Activated naive CD4-positive, alpha-beta T cell treated with anti-CD3 and anti-CD28 coated beads, Interleukin-2, amount 50 U/mL, for 72 hours (primary cell): ENCODE data around the gene CCNK. TPM values are rescaled to one million over a fixed set of nuclear protein-coding genes. Genes with fewer than 3 reads are reported as not detected.
A peak's percentile ranks its signal among the peaks of the same experiment; 100 is the strongest.

Source experiments
- ATAC-seq, 2 donors: fragments of 150-1000 bp; cut with Tn5 transposase; 2 replicates each; pipeline ENCODE4 v1.10.0; 2021; ENCODE audit warnings: mild to moderate bottlenecking in 2 of 2, moderate library complexity in 2 of 2
- DNase-seq, 2 donors: peaks; one replicate each; pipeline ENCODE4 v3.0.0; 2021 to 2022; ENCODE audit warnings: low spot score in 2 of 2
- H3K27ac Mint-ChIP-seq, 2 donors: one replicate each; pipeline ENCODE4 v1.8.0; 2022; ENCODE audit warnings: mild to moderate bottlenecking in 2 of 2, mixed read lengths in 2 of 2
- H3K36me3 Mint-ChIP-seq, 2 donors: one replicate each; pipeline ENCODE4 v1.8.0; 2022; ENCODE audit warnings: mixed read lengths in 2 of 2
- H3K9me3 Mint-ChIP-seq, 2 donors: one replicate each; pipeline ENCODE4 v1.8.0; 2022; ENCODE audit warnings: mixed read lengths in 2 of 2
- total RNA-seq, 2 donors: library from RNA; stranded (reverse); gene quantifications; one replicate each; pipeline ENCODE4 v1.2.3, GENCODE V29; 2022

CCNK gene
- total RNA-seq, 2 donors from 2014 or later, result 86.8 to 90.8 TPM

- H3K27ac Mint-ChIP-seq, result peak overlapping the region in 1 of 2 donors; percentile 76
- ATAC-seq (no peak), DNase-seq (peak in 1 of 2 donors; percentile 52)
- no peaks in the 10 kb centered on the region for H3K9me3 Mint-ChIP-seq
- peaks cover 4 to 12% of the 10 kb centered on the region in 2 donors for H3K36me3 Mint-ChIP-seq
Observed at GRCh38 chr14:99512571-99513182, 31.5 kb downstream of the CCNK start.

DNA sequence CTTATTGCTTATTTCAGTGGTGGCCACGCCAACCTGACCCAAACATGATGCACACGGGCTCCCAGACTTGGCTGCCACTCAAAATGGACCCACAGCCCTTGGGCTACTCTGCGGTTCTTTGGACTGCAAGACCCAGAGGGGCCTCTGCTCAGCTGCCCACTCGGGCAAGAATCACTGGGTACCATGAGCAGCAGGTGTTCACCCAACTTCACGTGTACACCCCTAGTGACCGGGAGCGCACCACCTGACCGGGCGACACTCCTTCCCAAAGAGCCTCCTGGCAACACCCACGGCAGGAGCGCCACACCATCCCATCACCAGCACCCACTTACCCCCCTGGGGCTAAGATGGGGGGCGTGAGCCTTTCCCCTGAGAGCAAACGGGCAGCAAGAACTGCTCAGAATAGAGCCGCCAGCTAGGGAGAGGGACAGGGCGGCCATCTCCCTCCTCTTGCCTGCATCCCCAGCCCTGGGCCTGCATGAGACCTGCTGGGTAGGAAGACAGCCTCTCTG lies 32.0 kb downstream of the CCNK start:
- H3K36me3 Mint-ChIP-seq, result peaks cover 4 to 10% of the 10 kb centered on the region in 2 donors
- DNase-seq (no peak), ATAC-seq (no peak)
- peak overlapping the region in 1 of 2 donors; percentile 76 for H3K27ac Mint-ChIP-seq
- H3K9me3 Mint-ChIP-seq, result no peaks in the 10 kb centered on the region

DNA sequence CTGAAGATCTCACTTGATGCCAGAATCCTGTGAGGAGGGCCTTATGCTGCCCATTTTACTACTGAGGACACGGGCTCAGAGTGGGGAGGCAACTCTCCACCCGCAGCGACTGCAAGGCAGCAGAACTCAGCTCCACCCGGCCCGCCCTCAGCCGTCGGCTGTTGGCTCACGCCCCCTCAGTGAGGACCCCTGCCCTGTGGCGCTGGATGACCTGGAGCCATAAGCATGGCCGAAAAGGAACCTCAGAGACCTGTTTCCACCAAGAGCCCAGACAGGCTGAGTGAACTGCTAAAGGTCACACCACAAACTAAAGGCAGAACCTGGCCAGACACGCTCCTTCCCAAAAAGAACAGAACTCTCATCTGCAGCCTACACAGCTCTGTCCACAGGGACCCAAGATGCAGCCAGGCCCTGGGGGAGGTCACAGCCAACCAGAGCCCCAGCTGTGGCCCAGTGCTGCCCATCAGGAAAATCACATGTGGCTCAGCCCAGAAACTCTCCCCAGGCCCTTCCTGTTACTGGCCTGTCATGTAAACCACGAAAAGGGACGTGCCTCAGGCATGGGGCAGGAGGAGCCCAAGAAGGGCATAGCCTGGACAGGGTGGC lies 32.8 kb downstream of the CCNK start:
- H3K36me3 Mint-ChIP-seq, result peaks cover 2 to 4% of the 10 kb centered on the region in 2 donors
- H3K9me3 Mint-ChIP-seq, result no peaks in the 10 kb centered on the region
- peak in 1 of 2 donors; percentile 6 for ATAC-seq
- peak in 1 of 2 donors; percentile 53 for DNase-seq
- H3K27ac Mint-ChIP-seq, result peak overlapping the region; percentile 29 to 76

- peak overlapping the region in 1 of 2 donors; percentile 76 for H3K27ac Mint-ChIP-seq
- DNase-seq (peak in 1 of 2 donors; percentile 51), ATAC-seq (no peak)
- no peaks in the 10 kb centered on the region for H3K9me3 Mint-ChIP-seq
- no peaks in the 10 kb centered on the region for H3K36me3 Mint-ChIP-seq
Observed at GRCh38 chr14:99514552-99515300, 33.5 kb downstream of the CCNK start.

DNA sequence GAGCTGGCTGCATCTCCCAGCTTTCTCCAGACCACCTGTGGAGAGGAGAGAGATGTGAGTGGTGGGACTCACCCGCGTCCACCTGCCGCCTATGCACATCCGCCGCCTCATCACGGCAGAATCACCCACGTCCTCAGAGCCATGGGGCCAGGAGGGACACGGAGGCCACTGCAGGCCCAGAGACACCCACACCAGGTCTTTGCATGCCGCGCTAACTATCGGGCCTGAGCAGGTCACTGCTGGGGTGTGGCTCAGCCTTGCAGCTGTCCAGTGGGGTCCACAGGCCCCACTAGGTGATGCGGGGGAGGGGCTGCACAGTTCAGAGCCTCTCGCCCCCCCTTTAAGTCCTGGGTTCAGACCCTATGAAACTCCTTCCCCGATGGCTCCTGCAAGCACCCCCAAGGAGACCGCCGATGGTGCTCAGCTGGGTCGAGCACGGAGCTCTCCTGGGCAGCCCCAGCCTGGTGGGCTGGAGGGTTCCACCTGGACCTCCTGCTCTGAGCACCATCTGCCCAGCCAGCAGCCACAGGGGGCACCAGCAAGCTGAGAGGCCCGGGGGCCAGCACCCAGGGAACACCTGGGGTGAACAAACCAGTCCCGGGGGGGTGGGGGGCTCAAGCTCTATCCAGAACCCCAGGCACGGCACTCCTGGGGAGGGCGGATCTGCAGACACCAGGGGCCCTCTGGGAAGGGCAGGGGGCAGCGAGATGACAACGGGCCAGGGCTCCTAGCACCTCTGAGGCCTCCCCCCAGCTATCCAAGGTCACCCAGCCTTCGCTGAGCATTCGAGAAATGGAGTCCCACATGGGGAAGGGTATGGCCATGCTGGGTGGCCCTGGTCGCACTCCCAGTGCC lies 34.3 kb downstream of the CCNK start:
- Mint-ChIP-seq H3K9me3 (no peaks in the 10 kb centered on the region), H3K27ac (peak overlapping the region in 1 of 2 donors; percentile 76), H3K36me3 (no peaks in the 10 kb centered on the region)
- no peak for ATAC-seq
- peak in 1 of 2 donors; percentile 50 for DNase-seq

- DNase-seq, result peak in 1 of 2 donors; percentile 52
- Mint-ChIP-seq H3K36me3 (no peaks in the 10 kb centered on the region), H3K9me3 (no peaks in the 10 kb centered on the region), H3K27ac (no peak overlapping the region)
- no peak for ATAC-seq
Observed at GRCh38 chr14:99516156-99516870, 35.1 kb downstream of the CCNK start.

DNA sequence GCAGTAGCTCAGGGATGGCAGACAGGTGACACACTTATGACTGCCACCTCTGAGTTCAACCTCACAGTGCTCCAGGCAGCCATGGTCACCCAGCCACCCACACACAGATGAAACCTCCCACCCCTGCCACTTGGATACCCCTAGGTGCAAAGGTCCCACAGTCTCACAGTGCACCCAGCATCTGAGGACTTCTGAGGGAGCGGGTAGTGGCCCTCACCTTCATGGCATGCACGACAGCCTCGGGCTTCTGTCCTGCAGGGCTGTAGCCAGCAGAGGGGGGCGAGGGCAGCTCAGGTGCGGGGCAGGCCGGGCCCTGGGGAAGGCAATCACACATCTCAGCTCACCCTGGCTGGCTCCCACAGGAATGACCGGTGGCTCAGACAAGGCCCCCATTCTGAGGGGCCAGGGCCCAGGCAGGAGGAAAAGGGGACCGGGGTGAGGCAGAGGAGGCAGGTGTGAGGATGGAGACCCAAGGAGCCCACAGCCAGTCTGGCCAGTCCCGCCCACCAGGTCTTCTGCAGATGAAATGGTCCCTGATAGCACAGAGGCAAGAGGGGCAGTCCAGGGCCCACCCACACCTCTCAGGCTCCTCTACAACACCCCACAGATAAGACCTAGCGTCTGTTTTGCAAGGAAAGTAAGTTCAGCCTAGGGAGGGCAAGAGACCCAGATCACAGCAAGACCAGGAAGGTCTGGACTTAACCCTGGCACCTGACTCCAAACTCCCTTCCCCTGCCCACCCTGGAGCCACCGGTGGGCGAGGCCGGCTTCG lies 35.8 kb downstream of the CCNK start:
- no peaks in the 10 kb centered on the region for H3K9me3 Mint-ChIP-seq
- no peak for DNase-seq
- H3K36me3 Mint-ChIP-seq, result no peaks in the 10 kb centered on the region
- no peak for ATAC-seq
- H3K27ac Mint-ChIP-seq, result no peak overlapping the region

- ATAC-seq, result peak in 1 of 2 donors; percentile 19
- H3K36me3 Mint-ChIP-seq, result no peaks in the 10 kb centered on the region
- no peak overlapping the region for H3K27ac Mint-ChIP-seq
- H3K9me3 Mint-ChIP-seq, result no peaks in the 10 kb centered on the region
- DNase-seq, result peak in 1 of 2 donors; percentile 53
Observed at GRCh38 chr14:99517643-99518381, 36.6 kb downstream of the CCNK start.

- ATAC-seq (peak; percentile 74 to 82), DNase-seq (peak; percentile 74 to 93)
- no peaks in the 10 kb centered on the region for H3K36me3 Mint-ChIP-seq
- H3K27ac Mint-ChIP-seq, result no peak overlapping the region
- H3K9me3 Mint-ChIP-seq, result no peaks in the 10 kb centered on the region
Observed at GRCh38 chr14:99518441-99519346, 37.5 kb downstream of the CCNK start.

DNA sequence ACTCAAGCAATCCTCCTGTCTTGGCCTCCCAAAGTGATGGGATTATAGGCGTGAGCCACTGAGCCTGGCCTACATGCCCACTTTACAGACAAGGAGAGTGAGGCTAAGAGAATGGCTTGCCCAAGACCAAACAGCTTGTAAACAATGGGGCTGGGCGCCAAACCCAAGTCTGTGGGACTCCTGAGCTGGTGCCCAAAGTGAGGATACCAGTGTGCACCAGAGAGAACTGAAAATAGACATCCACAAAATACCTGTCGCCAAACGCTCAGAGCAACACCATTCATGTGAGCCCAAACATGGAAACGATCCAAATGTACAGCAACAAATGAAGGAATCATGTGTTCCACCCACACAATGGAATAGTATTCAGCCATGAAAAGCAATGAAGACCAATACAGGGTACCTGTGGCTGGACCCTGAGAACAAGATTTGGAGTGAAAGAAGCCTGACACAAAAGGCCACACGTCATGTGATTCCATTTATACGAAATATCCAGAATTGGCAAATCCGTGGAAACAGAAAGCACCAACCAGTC lies 38.2 kb downstream of the CCNK start:
- no peak for ATAC-seq
- no peaks in the 10 kb centered on the region for H3K9me3 Mint-ChIP-seq
- no peak overlapping the region for H3K27ac Mint-ChIP-seq
- DNase-seq, result peak in 1 of 2 donors; percentile 45
- H3K36me3 Mint-ChIP-seq, result no peaks in the 10 kb centered on the region

- H3K27ac Mint-ChIP-seq, result no peak overlapping the region
- H3K36me3 Mint-ChIP-seq, result no peaks in the 10 kb centered on the region
- ATAC-seq, result no peak
- H3K9me3 Mint-ChIP-seq, result no peaks in the 10 kb centered on the region
- DNase-seq, result peak in 1 of 2 donors; percentile 35
Observed at GRCh38 chr14:99519931-99520421, 38.8 kb downstream of the CCNK start.

DNA sequence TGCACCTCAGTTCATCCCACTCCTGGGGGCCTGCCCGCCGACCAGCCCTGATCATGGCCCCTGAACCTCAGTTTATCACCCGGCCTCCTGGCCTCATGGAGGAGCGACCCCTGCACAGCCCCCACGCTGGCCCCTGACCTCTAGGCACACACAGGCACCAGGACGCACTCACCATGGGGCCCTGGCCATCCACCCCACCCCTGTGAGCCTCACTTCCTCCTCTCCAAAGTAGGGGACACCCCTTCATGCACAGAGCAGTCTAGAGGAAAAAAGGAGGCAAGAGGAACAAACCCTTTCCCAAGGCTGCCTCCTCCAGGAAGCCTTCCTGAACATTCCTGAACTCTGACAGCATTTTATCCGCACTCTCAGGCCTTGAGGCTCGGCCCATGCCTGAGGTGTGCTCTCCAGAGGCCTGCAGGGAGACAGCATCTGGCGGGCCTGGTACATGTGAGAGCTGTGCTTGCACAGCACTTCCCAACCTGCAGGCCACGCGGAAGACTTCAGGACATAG lies 39.4 kb downstream of the CCNK start:
- ATAC-seq (no peak), DNase-seq (no peak)
- Mint-ChIP-seq H3K27ac (peak overlapping the region in 1 of 2 donors; percentile 25), H3K9me3 (no peaks in the 10 kb centered on the region), H3K36me3 (no peaks in the 10 kb centered on the region)
